HepG2 (cell line): ENCODE results near the gene SYNGAP1. TPM values are rescaled to one million over a fixed set of nuclear protein-coding genes. Genes with fewer than 3 reads are reported as not detected.

Experiments used
- ARNT2 ChIP-seq: sonication (generic); formaldehyde crosslinking; IDR thresholded peaks from 2 replicates; pipeline ENCODE4 v1.8.0; 2022; ENCODE audit warnings: mild to moderate bottlenecking, low read depth, missing genetic modification reagents, moderate library complexity
- ATF1 ChIP-seq: IDR thresholded peaks from 2 replicates; pipeline ENCODE4 v1.6.1; 2016; ENCODE audit warnings: mild to moderate bottlenecking, control low read depth
- CHD4 ChIP-seq: fragments of 200-600 bp; sonication (generic); IDR thresholded peaks from 2 replicates; pipeline ENCODE4 v1.7.0; 2017; ENCODE audit warnings: mild to moderate bottlenecking, low read length, borderline replicate concordance
- FLYWCH1 ChIP-seq: sonication (generic); formaldehyde crosslinking; IDR thresholded peaks from 2 replicates; pipeline ENCODE4 v1.8.1; 2023; ENCODE audit warnings: mild to moderate bottlenecking, missing genetic modification reagents
- FOXJ3 ChIP-seq: sonication (generic); formaldehyde crosslinking; IDR thresholded peaks from 2 replicates; pipeline ENCODE4 v1.4.0; 2020; ENCODE audit warnings: missing genetic modification reagents, mild to moderate bottlenecking, borderline replicate concordance
- GABPB1 ChIP-seq: IDR thresholded peaks from 2 replicates; pipeline ENCODE4 v1.6.1; 2016; ENCODE audit warnings: mild to moderate bottlenecking, missing genetic modification reagents, moderate library complexity, missing compliant biosample characterization
- GTF3A ChIP-seq: sonication (generic); formaldehyde crosslinking; conservative IDR thresholded peaks from 2 replicates; pipeline ENCODE4 v1.4.0; 2020; ENCODE audit warnings: mild to moderate bottlenecking, missing genetic modification reagents
- NRL ChIP-seq: sonication (generic); formaldehyde crosslinking; IDR thresholded peaks from 2 replicates; pipeline ENCODE4 v1.5.0; 2020; ENCODE audit warnings: missing genetic modification reagents, mild to moderate bottlenecking, moderate library complexity, borderline replicate concordance
- SPEN ChIP-seq: sonication (generic); formaldehyde crosslinking; IDR thresholded peaks from 2 replicates; pipeline ENCODE4 v1.5.1; 2020; ENCODE audit warnings: low read depth, mild to moderate bottlenecking, missing genetic modification reagents
- ZNF354B ChIP-seq: sonication (generic); formaldehyde crosslinking; IDR thresholded peaks from 2 replicates; pipeline ENCODE4 v1.8.0; 2022; ENCODE audit warnings: mild to moderate bottlenecking, missing genetic modification reagents
- ZNF713 ChIP-seq: sonication (generic); formaldehyde crosslinking; IDR thresholded peaks from 2 replicates; pipeline ENCODE4 v1.4.0; 2020; ENCODE audit warnings: mild to moderate bottlenecking, missing genetic modification reagents
- polyA plus RNA-seq, 8 experiments: library from polyadenylated mRNA; depleted of rRNA in 3 of 8; stranded (reverse) in 7 of 8; unstranded in 1 of 8; fragments of >200 nt; fragmentation: Illumina TruSeq in 4 of 8; extraction: Trizol in 4 of 8; gene quantifications; 2 replicates each; pipeline versions ENCODE4 v1.2.1 to v1.2.3, GENCODE V29; 2011 to 2016; ENCODE audit warnings: low read depth in 4 of 8, missing spikeins in 1 of 8, mixed read lengths in 1 of 8; ENCODE audit not compliant: insufficient read depth in 1 of 8
- total RNA-seq, 5 experiments: library from RNA; depleted of rRNA; stranded (reverse); fragments of >200 nt; fragmentation: Illumina TruSeq; extraction: Trizol; gene quantifications; 2 replicates each; pipeline ENCODE4 v1.2.3, GENCODE V29; 2016; ENCODE audit warnings: low read depth in 1 of 5
- TF ChIP-seq, protein P1 (sequence below): IDR thresholded peaks from 2 replicates; pipeline ENCODE4 v1.6.1; 2016; ENCODE audit warnings: missing compliant biosample characterization, missing genetic modification reagents, borderline replicate concordance
- TF ChIP-seq, protein P2 (sequence below): sonication (generic); formaldehyde crosslinking; IDR thresholded peaks from 2 replicates; pipeline ENCODE4 v1.9.0; 2021; ENCODE audit warnings: mild to moderate bottlenecking, missing genetic modification reagents
- TF ChIP-seq, protein P3 (sequence below): IDR thresholded peaks from 2 replicates; pipeline ENCODE4 v1.6.1; 2016; ENCODE audit warnings: missing biosample characterization, missing genetic modification reagents, low read depth
- TF ChIP-seq, protein P4 (sequence below): sonication (generic); formaldehyde crosslinking; IDR thresholded peaks from 2 replicates; pipeline ENCODE4 v1.4.0; 2020; ENCODE audit warnings: missing genetic modification reagents
- TF ChIP-seq, protein P5 (sequence below): sonication (generic); formaldehyde crosslinking; IDR thresholded peaks from 2 replicates; pipeline ENCODE4 v1.5.1; 2020; ENCODE audit warnings: missing genetic modification reagents, mild to moderate bottlenecking, borderline replicate concordance

The SYNGAP1 gene
- total and polyA plus RNA-seq, 2 of the 13 experiments (the other 11 are each of a cell fraction or from before 2014, with no cell fraction given), result 0.75 to 1.1 TPM

DNA sequence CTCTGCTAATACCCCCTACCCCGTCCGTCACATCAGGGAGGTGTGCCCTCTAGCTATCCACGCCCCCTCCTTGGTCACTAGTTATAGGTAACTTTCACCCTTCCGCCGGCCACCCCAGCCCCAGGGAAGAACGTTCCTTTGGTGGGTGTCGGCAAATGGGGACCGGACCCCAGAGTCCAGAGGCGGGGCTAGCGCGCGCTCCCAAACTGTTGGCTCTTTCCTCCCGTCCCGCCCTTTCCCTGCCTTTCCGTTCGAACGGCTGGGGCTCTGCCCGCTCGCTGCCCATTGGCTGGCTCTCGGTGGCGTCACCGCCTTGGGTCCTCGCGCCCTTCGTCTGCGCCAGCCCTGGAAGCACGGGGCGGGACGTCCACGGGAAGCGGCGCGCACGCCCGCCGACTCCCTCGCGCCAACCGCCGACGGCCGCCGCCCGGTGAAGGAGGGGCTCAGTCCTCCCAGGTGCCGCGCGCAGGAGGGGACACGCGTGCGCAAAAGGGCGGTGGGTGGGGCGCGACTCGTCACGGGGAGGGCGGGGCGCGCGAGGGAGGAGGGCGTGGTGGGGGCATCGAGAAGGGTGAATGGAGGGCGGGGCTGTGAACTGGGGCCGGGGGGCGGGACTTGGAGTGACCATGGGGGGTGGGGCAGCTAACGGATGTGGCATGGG is 9.7 kb upstream of the SYNGAP1 start (continued):
- TF ChIP-seq, protein P1, sequence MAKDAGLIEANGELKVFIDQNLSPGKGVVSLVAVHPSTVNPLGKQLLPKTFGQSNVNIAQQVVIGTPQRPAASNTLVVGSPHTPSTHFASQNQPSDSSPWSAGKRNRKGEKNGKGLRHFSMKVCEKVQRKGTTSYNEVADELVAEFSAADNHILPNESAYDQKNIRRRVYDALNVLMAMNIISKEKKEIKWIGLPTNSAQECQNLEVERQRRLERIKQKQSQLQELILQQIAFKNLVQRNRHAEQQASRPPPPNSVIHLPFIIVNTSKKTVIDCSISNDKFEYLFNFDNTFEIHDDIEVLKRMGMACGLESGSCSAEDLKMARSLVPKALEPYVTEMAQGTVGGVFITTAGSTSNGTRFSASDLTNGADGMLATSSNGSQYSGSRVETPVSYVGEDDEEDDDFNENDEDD (CRISPR knock-in tag), result peak; percentile 99
- TF ChIP-seq, protein P2, sequence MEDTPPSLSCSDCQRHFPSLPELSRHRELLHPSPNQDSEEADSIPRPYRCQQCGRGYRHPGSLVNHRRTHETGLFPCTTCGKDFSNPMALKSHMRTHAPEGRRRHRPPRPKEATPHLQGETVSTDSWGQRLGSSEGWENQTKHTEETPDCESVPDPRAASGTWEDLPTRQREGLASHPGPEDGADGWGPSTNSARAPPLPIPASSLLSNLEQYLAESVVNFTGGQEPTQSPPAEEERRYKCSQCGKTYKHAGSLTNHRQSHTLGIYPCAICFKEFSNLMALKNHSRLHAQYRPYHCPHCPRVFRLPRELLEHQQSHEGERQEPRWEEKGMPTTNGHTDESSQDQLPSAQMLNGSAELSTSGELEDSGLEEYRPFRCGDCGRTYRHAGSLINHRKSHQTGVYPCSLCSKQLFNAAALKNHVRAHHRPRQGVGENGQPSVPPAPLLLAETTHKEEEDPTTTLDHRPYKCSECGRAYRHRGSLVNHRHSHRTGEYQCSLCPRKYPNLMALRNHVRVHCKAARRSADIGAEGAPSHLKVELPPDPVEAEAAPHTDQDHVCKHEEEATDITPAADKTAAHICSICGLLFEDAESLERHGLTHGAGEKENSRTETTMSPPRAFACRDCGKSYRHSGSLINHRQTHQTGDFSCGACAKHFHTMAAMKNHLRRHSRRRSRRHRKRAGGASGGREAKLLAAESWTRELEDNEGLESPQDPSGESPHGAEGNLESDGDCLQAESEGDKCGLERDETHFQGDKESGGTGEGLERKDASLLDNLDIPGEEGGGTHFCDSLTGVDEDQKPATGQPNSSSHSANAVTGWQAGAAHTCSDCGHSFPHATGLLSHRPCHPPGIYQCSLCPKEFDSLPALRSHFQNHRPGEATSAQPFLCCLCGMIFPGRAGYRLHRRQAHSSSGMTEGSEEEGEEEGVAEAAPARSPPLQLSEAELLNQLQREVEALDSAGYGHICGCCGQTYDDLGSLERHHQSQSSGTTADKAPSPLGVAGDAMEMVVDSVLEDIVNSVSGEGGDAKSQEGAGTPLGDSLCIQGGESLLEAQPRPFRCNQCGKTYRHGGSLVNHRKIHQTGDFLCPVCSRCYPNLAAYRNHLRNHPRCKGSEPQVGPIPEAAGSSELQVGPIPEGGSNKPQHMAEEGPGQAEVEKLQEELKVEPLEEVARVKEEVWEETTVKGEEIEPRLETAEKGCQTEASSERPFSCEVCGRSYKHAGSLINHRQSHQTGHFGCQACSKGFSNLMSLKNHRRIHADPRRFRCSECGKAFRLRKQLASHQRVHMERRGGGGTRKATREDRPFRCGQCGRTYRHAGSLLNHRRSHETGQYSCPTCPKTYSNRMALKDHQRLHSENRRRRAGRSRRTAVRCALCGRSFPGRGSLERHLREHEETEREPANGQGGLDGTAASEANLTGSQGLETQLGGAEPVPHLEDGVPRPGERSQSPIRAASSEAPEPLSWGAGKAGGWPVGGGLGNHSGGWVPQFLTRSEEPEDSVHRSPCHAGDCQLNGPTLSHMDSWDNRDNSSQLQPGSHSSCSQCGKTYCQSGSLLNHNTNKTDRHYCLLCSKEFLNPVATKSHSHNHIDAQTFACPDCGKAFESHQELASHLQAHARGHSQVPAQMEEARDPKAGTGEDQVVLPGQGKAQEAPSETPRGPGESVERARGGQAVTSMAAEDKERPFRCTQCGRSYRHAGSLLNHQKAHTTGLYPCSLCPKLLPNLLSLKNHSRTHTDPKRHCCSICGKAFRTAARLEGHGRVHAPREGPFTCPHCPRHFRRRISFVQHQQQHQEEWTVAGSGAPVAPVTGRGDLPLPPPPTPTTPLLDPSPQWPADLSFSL, result no peak
- TF ChIP-seq, protein P3, sequence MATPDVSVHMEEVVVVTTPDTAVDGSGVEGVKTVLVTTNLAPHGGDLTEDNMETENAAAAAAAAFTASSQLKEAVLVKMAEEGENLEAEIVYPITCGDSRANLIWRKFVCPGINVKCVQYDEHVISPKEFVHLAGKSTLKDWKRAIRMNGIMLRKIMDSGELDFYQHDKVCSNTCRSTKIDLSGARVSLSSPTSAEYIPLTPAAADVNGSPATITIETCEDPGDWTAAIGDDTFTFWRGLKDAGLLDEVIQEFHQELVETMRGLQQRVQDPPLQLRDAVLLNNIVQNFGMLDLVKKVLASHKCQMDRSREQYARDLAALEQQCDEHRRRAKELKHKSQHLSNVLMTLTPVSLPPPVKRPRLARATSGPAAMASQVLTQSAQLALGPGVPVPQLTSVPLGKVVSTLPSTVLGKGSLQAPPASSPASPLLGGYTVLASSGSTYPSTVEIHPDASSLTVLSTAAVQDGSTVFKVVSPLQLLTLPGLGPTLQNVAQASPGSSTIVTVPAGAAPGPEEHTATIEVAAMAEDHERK (CRISPR knock-in tag), result peak; percentile 84
- TF ChIP-seq GABPB1 (CRISPR knock-in tag), result peak; percentile 92
- TF ChIP-seq ZNF354B, result peak; percentile 54; the same call in 1 of the 2 replicates
- TF ChIP-seq, protein P4, sequence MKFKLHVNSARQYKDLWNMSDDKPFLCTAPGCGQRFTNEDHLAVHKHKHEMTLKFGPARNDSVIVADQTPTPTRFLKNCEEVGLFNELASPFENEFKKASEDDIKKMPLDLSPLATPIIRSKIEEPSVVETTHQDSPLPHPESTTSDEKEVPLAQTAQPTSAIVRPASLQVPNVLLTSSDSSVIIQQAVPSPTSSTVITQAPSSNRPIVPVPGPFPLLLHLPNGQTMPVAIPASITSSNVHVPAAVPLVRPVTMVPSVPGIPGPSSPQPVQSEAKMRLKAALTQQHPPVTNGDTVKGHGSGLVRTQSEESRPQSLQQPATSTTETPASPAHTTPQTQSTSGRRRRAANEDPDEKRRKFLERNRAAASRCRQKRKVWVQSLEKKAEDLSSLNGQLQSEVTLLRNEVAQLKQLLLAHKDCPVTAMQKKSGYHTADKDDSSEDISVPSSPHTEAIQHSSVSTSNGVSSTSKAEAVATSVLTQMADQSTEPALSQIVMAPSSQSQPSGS (CRISPR knock-in tag), result peak; percentile 97
- TF ChIP-seq NRL, result peak; percentile 91; the same call in 1 of the 2 replicates
- peak; percentile 95 for TF ChIP-seq ZNF713 (CRISPR knock-in tag)
- TF ChIP-seq FLYWCH1 (CRISPR knock-in tag), result peak; percentile 95; the same call in 1 of the 2 replicates
- no peak for TF ChIP-seq GTF3A (CRISPR knock-in tag)
- TF ChIP-seq SPEN (CRISPR knock-in tag), result peak; percentile 99
- TF ChIP-seq, protein P5, sequence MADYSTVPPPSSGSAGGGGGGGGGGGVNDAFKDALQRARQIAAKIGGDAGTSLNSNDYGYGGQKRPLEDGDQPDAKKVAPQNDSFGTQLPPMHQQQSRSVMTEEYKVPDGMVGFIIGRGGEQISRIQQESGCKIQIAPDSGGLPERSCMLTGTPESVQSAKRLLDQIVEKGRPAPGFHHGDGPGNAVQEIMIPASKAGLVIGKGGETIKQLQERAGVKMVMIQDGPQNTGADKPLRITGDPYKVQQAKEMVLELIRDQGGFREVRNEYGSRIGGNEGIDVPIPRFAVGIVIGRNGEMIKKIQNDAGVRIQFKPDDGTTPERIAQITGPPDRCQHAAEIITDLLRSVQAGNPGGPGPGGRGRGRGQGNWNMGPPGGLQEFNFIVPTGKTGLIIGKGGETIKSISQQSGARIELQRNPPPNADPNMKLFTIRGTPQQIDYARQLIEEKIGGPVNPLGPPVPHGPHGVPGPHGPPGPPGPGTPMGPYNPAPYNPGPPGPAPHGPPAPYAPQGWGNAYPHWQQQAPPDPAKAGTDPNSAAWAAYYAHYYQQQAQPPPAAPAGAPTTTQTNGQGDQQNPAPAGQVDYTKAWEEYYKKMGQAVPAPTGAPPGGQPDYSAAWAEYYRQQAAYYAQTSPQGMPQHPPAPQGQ (CRISPR knock-in tag), result no peak
- peak; percentile 100 for TF ChIP-seq ARNT2
- no peak for TF ChIP-seq FOXJ3
- no peak for TF ChIP-seq CHD4
- TF ChIP-seq ATF1 (CRISPR knock-in tag), result peak; percentile 76
